ENCODE data around the gene KLHL1.
"Not testable (repeated sequence)": the region's sequence is repeated elsewhere in the genome, so short reads cannot be mapped to it uniquely, and the experiment has no call there.

KLHL1 gene

GRCh38 chr13:70108356-70109105 lies at the start of gene KLHL1:
Gene KLHL1, minus strand, starts transcription at chr13:70108452. Its CDS starts 753 bp downstream, at chr13:70107699.
- no peak for DNase-seq

GRCh38 chr13:70142658-70143057 lies 34.4 kb upstream of the KLHL1 start:
- DNase-seq, result not testable (repeated sequence)

GRCh38 chr13:70128098-70128497 lies 19.8 kb upstream of the KLHL1 start:
- DNase-seq, result no peak

GRCh38 chr13:70125693-70126092 lies 17.4 kb upstream of the KLHL1 start:
- DNase-seq, result no peak

GRCh38 chr13:70117338-70117905 lies 9.2 kb upstream of the KLHL1 start:
- no peak for DNase-seq

- no peak for DNase-seq
Observed at GRCh38 chr13:70107498-70108281, 562 bp downstream of the KLHL1 start, which contains the start of gene ATXN8OS. Gene ATXN8OS, plus strand, starts transcription at chr13:70107826.

- DNase-seq, result no peak
Observed at GRCh38 chr13:70107125-70107497, 1.1 kb downstream of the KLHL1 start.

GRCh38 chr13:70104481-70104880 lies 3.8 kb downstream of the KLHL1 start:
- DNase-seq, result no peak

- DNase-seq, result no peak
Observed at GRCh38 chr13:70098669-70099068, 9.6 kb downstream of the KLHL1 start.

GRCh38 chr13:70090036-70090723 lies 18.1 kb downstream of the KLHL1 start:
- DNase-seq, result no peak

GRCh38 chr13:70088926-70089325 lies 19.3 kb downstream of the KLHL1 start:
- no peak for DNase-seq

GRCh38 chr13:70087247-70087646 lies 21.0 kb downstream of the KLHL1 start:
- no peak for DNase-seq

GRCh38 chr13:70080012-70080411 lies 28.2 kb downstream of the KLHL1 start:
- DNase-seq, result no peak

GRCh38 chr13:70054572-70054971 lies 53.7 kb downstream of the KLHL1 start:
- DNase-seq, result no peak

GRCh38 chr13:70051531-70051930 lies 56.7 kb downstream of the KLHL1 start:
- no peak for DNase-seq

- no peak for DNase-seq
Observed at GRCh38 chr13:70043685-70044084, 64.6 kb downstream of the KLHL1 start.

- DNase-seq, result no peak
Observed at GRCh38 chr13:70042193-70042592, 66.1 kb downstream of the KLHL1 start.

- DNase-seq, result no peak
Observed at GRCh38 chr13:70034286-70034685, 74.0 kb downstream of the KLHL1 start.

GRCh38 chr13:70027551-70027950 lies 80.7 kb downstream of the KLHL1 start:
- DNase-seq, result no peak

- no peak for DNase-seq
Observed at GRCh38 chr13:70023516-70023915, 84.7 kb downstream of the KLHL1 start.

GRCh38 chr13:70022646-70023045 lies 85.6 kb downstream of the KLHL1 start:
- no peak for DNase-seq

- DNase-seq, result no peak
Observed at GRCh38 chr13:70016116-70016515, 92.1 kb downstream of the KLHL1 start.

GRCh38 chr13:70014337-70014736 lies 93.9 kb downstream of the KLHL1 start:
- DNase-seq, result no peak
